Stomach (tissue), 9 donors: ENCODE measurements around the gene GAK. TPM values are rescaled to one million over a fixed set of nuclear protein-coding genes. Genes with fewer than 3 reads are reported as not detected.

ENCODE experiments used
- DNase-seq, 2 donors: peaks; one replicate each; pipeline versions ENCODE4 v3.0.0 to v3.0.0-alpha.2; 2013 to 2019
- H3K27ac ChIP-seq, 5 donors: fragments of 200-600 bp in 4 of 5; sonication (generic) in 4 of 5; one replicate each; pipeline ENCODE4 v1.5.1; 2013 to 2019; ENCODE audit warnings: mild to moderate bottlenecking in 1 of 5, moderate library complexity in 1 of 5
- H3K27me3 ChIP-seq, 3 donors: fragments of 200-600 bp; sonication (generic); one replicate each; pipeline ENCODE4 v1.5.1; 2017 to 2019; ENCODE audit warnings: mixed run types in 1 of 3
- H3K36me3 ChIP-seq, 4 donors: fragments of 200-600 bp; sonication (generic); 1 replicate in 3 of 4; 2 replicates in 1 of 4; pipeline ENCODE4 v1.5.1; 2016 to 2019
- H3K4me1 ChIP-seq, 4 donors: fragments of 200-600 bp; sonication (generic); one replicate each; pipeline ENCODE4 v1.5.1; 2016 to 2019
- H3K4me3 ChIP-seq, 4 donors: fragments of 200-600 bp; sonication (generic) in 3 of 4; one replicate each; pipeline ENCODE4 v1.5.1; 2016 to 2019; ENCODE audit warnings: mild to moderate bottlenecking in 1 of 4
- H3K9me3 ChIP-seq, 4 donors: fragments of 200-600 bp; sonication (generic); one replicate each; pipeline ENCODE4 v1.5.1; 2016 to 2019
- EP300 ChIP-seq: sonication (generic); formaldehyde crosslinking; IDR thresholded peaks from one replicate; pipeline ENCODE4 v1.6.1; 2017; ENCODE audit warnings: antibody characterized with exemption
- POLR2A ChIP-seq, 4 donors: fragments of 450-650 bp; IDR thresholded peaks; one replicate each; pipeline ENCODE4 v1.6.1; 2016; ENCODE audit warnings: antibody characterized with exemption in 4 of 4, control low read depth in 2 of 4, mild to moderate bottlenecking in 1 of 4, moderate library complexity in 1 of 4
- POLR2AphosphoS5 ChIP-seq, 3 donors: sonication (generic); formaldehyde crosslinking; IDR thresholded peaks; one replicate each; pipeline ENCODE4 v1.6.1; 2016; ENCODE audit warnings: antibody characterized with exemption in 3 of 3
- WGBS, 5 donors: extraction: QIAGEN DNeasy Blood & Tissue Kit in 3 of 5; methylation state at CpG; one replicate each; pipeline versions ENCODE4 v1.1.5 to v1.1.7; 2013 to 2018; 5-methylcytosine and 5-hydroxymethylcytosine counted together
- intact Hi-C: fragments of 100-400 bp; cut with DNase I; formaldehyde crosslinking; loops from one replicate; pipeline ENCODE4 v1.15.1; 2023; ENCODE audit warnings: low total_unique reads
- polyA plus RNA-seq, 3 donors: library from polyadenylated mRNA; stranded (reverse); fragments of 200-250 nt; gene quantifications; one replicate each; pipeline ENCODE4 v1.2.3, GENCODE V29; 2013
- total RNA-seq, 5 donors: library from RNA; depleted of rRNA; stranded (reverse); fragments of >200 nt; gene quantifications; one replicate each; pipeline versions ENCODE4 v1.1.0 to v1.2.3, GENCODE V29; 2014 to 2016
- TF ChIP-seq, protein P1 (sequence below), 7 experiments: fragments of 450-650 bp in 4 of 7; fragments of 200-600 bp in 3 of 7; sonication (generic) in 3 of 7; IDR thresholded peaks; one replicate each; pipeline ENCODE4 v1.5.1; 2016 to 2019; ENCODE audit warnings: antibody characterized with exemption in 7 of 7, control low read depth in 2 of 7, mild to moderate bottlenecking in 1 of 7
- donor health status: healthy with polysubstance abuse.
- donor health status: Bipolar disorder and iron deficiency.
- donor health status: healthy.

GAK gene
- total and polyA plus RNA-seq, 8 donors: 71.8 to 503 (median 157) TPM

DNA sequence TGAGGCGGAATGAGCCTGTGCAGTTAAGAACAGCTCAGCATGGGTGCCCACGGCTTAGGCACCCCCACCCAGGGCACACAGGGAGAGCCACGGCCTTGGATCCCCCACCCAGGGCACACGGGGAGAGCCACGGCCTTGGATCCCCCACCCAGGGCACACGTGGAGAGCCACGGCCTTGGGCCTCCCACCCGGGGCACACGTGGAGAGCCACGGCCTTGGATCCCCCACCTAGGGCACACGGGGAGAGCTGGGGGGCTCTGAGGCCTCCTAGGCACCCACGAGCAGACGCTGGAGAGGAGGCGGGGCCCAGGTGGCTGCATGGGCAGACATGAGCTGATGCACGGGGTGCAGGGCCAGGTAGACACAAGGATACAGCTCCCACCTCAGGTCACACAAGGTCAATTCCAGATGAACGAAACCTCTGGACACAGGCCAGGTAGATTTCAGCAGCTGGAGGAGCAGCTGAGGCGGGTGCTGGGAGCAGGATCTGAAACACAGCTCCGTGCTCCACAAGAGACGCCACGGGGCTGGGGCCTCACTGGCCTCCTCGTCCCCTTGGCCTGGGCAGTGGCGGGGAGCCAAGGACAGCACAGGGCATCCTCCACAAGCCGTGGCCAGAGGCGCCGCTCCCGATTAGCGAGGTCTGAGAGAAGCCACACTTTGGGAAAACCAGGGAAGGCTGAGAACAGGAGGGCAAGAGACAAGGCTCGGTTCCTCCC, 30.8 kb downstream of the GAK start:
- no peaks in the 10 kb centered on the region for H3K9me3 ChIP-seq
- WGBS, 5 donors: 88 to 93% (median 92%) methylated on average over 13 to 28 of the region's 28 CpGs
- no peak overlapping the region for H3K27ac ChIP-seq
- peaks cover 29 to 97% (median 89%) of the 10 kb centered on the region in 4 donors for H3K36me3 ChIP-seq
- no peaks in the 10 kb centered on the region for H3K4me1 ChIP-seq
- H3K4me3 ChIP-seq: no peak overlapping the region
- no peak for TF ChIP-seq EP300
- no peak for TF ChIP-seq POLR2AphosphoS5 (IDR thresholded peaks at IDR 0.05)
- no peak for TF ChIP-seq POLR2A (IDR thresholded peaks at IDR 0.05)
- TF ChIP-seq, protein P1, sequence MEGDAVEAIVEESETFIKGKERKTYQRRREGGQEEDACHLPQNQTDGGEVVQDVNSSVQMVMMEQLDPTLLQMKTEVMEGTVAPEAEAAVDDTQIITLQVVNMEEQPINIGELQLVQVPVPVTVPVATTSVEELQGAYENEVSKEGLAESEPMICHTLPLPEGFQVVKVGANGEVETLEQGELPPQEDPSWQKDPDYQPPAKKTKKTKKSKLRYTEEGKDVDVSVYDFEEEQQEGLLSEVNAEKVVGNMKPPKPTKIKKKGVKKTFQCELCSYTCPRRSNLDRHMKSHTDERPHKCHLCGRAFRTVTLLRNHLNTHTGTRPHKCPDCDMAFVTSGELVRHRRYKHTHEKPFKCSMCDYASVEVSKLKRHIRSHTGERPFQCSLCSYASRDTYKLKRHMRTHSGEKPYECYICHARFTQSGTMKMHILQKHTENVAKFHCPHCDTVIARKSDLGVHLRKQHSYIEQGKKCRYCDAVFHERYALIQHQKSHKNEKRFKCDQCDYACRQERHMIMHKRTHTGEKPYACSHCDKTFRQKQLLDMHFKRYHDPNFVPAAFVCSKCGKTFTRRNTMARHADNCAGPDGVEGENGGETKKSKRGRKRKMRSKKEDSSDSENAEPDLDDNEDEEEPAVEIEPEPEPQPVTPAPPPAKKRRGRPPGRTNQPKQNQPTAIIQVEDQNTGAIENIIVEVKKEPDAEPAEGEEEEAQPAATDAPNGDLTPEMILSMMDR (IDR thresholded peaks at IDR 0.05): no peak
- DNase-seq: no peak
- intact Hi-C loops: no loop called here
- H3K27me3 ChIP-seq: no peaks in the 10 kb centered on the region

DNA sequence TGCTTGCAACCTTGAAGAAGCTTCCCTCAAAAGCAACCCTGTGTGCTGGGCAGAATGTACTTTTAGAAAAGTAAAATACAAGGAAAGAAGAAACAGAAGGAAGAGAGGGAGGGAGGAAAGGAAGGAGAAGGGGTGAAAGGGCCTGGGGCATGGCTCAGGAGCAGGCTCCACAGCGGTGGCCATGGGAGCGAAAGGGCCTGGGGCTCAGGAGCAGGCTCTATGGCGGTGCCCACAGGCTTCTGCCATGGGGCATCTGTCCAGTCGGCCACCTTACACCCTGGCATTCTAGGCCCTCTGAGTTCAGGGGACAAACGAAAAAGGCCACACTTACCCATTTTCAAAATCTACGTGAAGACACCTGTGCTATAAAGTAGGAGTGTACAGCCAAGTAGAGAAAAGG, 31.4 kb downstream of the GAK start:
- no peaks in the 10 kb centered on the region for H3K27me3 ChIP-seq
- TF ChIP-seq EP300: no peak
- TF ChIP-seq POLR2A (IDR thresholded peaks at IDR 0.05): no peak
- no peak for TF ChIP-seq POLR2AphosphoS5 (IDR thresholded peaks at IDR 0.05)
- TF ChIP-seq, protein P1 (IDR thresholded peaks at IDR 0.05): no peak
- H3K4me3 ChIP-seq: no peak overlapping the region
- H3K9me3 ChIP-seq: no peaks in the 10 kb centered on the region
- H3K27ac ChIP-seq: no peak overlapping the region
- intact Hi-C loops: no loop called here
- H3K36me3 ChIP-seq: peaks cover 36 to 97% (median 91%) of the 10 kb centered on the region in 4 donors
- 94 to 96% (median 95%) methylated on average over 6 of the region's 6 CpGs for WGBS, 5 donors
- no peaks in the 10 kb centered on the region for H3K4me1 ChIP-seq
- no peak for DNase-seq

DNA sequence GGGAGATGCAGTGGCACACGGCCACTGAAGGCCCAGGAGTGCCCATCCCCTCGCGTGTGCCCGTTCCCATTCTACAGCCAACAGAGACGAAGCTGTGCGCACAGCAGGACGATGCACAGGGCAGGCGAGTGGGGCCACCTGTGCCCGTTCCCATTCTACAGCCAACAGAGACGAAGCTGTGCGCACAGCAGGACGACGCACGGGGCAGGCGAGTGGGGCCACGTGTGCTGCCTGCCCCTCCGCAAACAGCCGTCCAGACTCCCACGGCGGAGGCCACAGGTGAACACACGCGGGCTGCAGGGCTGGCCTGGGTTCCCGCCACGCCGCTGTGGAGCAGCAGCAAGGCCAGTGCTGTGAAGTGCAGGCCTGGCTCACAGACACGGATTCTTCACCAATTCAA, 32.0 kb downstream of the GAK start:
- H3K36me3 ChIP-seq: peaks cover 42 to 100% (median 96%) of the 10 kb centered on the region in 4 donors
- 90 to 95% (median 94%) methylated on average over 17 to 26 of the region's 26 CpGs for WGBS, 5 donors
- no peaks in the 10 kb centered on the region for H3K9me3 ChIP-seq
- no peak overlapping the region for H3K27ac ChIP-seq
- H3K4me3 ChIP-seq: no peak overlapping the region
- intact Hi-C loops: no loop called here
- no peak for DNase-seq
- TF ChIP-seq, protein P1 (IDR thresholded peaks at IDR 0.05): no peak
- TF ChIP-seq POLR2AphosphoS5 (IDR thresholded peaks at IDR 0.05) (no peak), EP300 (no peak), POLR2A (IDR thresholded peaks at IDR 0.05) (no peak)
- H3K27me3 ChIP-seq: no peaks in the 10 kb centered on the region
- no peaks in the 10 kb centered on the region for H3K4me1 ChIP-seq

DNA sequence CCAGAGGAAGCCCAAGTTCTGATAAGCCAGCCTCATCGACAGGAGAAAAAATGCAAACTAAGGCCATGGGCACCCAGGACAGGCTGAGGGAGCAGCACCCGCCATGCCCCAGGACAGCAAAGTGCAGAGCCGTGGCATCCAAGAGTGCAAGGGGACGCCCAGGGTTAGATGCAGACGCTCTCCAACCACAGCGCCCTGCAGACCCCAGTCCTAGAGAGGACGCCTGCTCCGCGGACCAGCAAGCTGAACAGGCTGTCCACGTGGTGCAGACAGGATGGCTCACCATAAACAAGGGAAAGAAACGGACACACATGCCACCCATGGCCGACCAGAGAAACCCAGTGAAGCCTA, 32.6 kb downstream of the GAK start:
- Histone ChIP-seq H3K36me3 (peaks cover 45 to 100% (median 96%) of the 10 kb centered on the region in 4 donors), H3K27ac (no peak overlapping the region), H3K4me1 (no peaks in the 10 kb centered on the region), H3K9me3 (no peaks in the 10 kb centered on the region), H3K27me3 (no peaks in the 10 kb centered on the region), H3K4me3 (no peak overlapping the region)
- 87 to 98% (median 91%) methylated on average over 12 of the region's 12 CpGs for WGBS, 5 donors
- no peak for DNase-seq
- TF ChIP-seq, protein P1 (IDR thresholded peaks at IDR 0.05): no peak
- no peak for TF ChIP-seq EP300
- no peak for TF ChIP-seq POLR2A (IDR thresholded peaks at IDR 0.05)
- TF ChIP-seq POLR2AphosphoS5 (IDR thresholded peaks at IDR 0.05): no peak
- intact Hi-C loops: no loop called here
